ENCODE results near the gene RECQL5. TPM values are rescaled to one million over a fixed set of nuclear protein-coding genes. Genes with fewer than 3 reads are reported as not detected.

The RECQL5 gene
- total RNA-seq, 1 experiment from 2014 or later = 46.1 TPM

DNA sequence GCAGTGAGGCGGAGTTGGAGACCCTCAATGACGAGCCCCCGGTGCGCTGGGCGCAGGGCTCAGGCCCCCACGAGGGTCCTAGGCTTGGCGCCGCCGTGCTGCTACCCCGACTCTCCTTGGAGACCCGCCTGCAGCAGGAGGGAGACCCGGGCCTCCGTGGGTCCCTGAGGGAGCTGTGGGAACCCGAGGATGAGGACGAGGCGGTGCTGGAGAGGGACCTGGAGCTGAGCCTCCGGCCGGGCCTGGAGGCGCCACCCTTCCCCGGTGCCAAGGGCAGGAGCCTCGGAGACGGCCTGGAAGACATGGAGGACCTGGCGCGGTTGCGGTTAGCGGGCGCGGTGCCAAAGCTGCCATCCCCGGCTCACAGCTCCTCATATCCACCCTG lies 77.0 kb downstream of the RECQL5 start:
- Histone ChIP-seq H3K27ac (ENCODE audit: low read length) (peak overlapping the region; percentile 83), H3K4me3 (ENCODE audit: low read depth in 2 of 2, low read length in 2 of 2) (peak overlapping the region; percentile 59 to 62), H3K27me3 (ENCODE audit: control insufficient read depth, insufficient read depth, low read length) (no peaks in the 10 kb centered on the region), H3K9me3 (ENCODE audit: control insufficient read depth, insufficient read depth, low read depth, low read length) (no peaks in the 10 kb centered on the region), H3K36me3 (ENCODE audit: control insufficient read depth, insufficient read depth, low read length) (no peaks in the 10 kb centered on the region), H3K4me1 (ENCODE audit: control insufficient read depth, insufficient read depth, low read length) (peaks cover 5% of the 10 kb centered on the region; the same call in 1 of the 2 replicates)
- TF ChIP-seq SIN3A (IDR thresholded peaks at IDR 0.05; ENCODE audit: borderline replicate concordance, insufficient read depth, low read depth, low read length) (no peak), TCF7L2 (IDR thresholded peaks at IDR 0.05; ENCODE audit: low read depth, low read length) (no peak), POLR2AphosphoS5 (IDR thresholded peaks at IDR 0.05; ENCODE audit: low read depth, low read length) (no peak)
- TF ChIP-seq, protein P1, sequence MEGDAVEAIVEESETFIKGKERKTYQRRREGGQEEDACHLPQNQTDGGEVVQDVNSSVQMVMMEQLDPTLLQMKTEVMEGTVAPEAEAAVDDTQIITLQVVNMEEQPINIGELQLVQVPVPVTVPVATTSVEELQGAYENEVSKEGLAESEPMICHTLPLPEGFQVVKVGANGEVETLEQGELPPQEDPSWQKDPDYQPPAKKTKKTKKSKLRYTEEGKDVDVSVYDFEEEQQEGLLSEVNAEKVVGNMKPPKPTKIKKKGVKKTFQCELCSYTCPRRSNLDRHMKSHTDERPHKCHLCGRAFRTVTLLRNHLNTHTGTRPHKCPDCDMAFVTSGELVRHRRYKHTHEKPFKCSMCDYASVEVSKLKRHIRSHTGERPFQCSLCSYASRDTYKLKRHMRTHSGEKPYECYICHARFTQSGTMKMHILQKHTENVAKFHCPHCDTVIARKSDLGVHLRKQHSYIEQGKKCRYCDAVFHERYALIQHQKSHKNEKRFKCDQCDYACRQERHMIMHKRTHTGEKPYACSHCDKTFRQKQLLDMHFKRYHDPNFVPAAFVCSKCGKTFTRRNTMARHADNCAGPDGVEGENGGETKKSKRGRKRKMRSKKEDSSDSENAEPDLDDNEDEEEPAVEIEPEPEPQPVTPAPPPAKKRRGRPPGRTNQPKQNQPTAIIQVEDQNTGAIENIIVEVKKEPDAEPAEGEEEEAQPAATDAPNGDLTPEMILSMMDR (IDR thresholded peaks at IDR 0.05) = no peak
- TF ChIP-seq, protein P2, sequence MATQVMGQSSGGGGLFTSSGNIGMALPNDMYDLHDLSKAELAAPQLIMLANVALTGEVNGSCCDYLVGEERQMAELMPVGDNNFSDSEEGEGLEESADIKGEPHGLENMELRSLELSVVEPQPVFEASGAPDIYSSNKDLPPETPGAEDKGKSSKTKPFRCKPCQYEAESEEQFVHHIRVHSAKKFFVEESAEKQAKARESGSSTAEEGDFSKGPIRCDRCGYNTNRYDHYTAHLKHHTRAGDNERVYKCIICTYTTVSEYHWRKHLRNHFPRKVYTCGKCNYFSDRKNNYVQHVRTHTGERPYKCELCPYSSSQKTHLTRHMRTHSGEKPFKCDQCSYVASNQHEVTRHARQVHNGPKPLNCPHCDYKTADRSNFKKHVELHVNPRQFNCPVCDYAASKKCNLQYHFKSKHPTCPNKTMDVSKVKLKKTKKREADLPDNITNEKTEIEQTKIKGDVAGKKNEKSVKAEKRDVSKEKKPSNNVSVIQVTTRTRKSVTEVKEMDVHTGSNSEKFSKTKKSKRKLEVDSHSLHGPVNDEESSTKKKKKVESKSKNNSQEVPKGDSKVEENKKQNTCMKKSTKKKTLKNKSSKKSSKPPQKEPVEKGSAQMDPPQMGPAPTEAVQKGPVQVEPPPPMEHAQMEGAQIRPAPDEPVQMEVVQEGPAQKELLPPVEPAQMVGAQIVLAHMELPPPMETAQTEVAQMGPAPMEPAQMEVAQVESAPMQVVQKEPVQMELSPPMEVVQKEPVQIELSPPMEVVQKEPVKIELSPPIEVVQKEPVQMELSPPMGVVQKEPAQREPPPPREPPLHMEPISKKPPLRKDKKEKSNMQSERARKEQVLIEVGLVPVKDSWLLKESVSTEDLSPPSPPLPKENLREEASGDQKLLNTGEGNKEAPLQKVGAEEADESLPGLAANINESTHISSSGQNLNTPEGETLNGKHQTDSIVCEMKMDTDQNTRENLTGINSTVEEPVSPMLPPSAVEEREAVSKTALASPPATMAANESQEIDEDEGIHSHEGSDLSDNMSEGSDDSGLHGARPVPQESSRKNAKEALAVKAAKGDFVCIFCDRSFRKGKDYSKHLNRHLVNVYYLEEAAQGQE (IDR thresholded peaks at IDR 0.05; ENCODE audit: insufficient read depth in 1 of 2, low read depth in 2 of 2, low read length in 1 of 2) = no peak
- ChIA-PET CTCF (interaction anchor here (1.2 to 2.6 kb wide), 2 partner anchors 11 to 73 kb away, joined by 6 to 12 read pairs; partner anchors contain the start of gene TSEN54), POLR2A (no interaction called here)
- no peak for DNase-seq (ENCODE audit: low read depth, low spot score)
- ATAC-seq = peak; percentile 11; the same call in 1 of the 2 replicates
- in situ Hi-C loops (cut with HindIII; ENCODE audit: low pct_unique_long_range_greater_than_20kb, low sequenced_read_pairs) = no loop called here
- intact Hi-C loops (cut with micrococcal nuclease; ENCODE audit: unreplicated experiment) = no loop called here
- BruUV-seq (replicated peaks) = TSS peak; percentile 66

DNA sequence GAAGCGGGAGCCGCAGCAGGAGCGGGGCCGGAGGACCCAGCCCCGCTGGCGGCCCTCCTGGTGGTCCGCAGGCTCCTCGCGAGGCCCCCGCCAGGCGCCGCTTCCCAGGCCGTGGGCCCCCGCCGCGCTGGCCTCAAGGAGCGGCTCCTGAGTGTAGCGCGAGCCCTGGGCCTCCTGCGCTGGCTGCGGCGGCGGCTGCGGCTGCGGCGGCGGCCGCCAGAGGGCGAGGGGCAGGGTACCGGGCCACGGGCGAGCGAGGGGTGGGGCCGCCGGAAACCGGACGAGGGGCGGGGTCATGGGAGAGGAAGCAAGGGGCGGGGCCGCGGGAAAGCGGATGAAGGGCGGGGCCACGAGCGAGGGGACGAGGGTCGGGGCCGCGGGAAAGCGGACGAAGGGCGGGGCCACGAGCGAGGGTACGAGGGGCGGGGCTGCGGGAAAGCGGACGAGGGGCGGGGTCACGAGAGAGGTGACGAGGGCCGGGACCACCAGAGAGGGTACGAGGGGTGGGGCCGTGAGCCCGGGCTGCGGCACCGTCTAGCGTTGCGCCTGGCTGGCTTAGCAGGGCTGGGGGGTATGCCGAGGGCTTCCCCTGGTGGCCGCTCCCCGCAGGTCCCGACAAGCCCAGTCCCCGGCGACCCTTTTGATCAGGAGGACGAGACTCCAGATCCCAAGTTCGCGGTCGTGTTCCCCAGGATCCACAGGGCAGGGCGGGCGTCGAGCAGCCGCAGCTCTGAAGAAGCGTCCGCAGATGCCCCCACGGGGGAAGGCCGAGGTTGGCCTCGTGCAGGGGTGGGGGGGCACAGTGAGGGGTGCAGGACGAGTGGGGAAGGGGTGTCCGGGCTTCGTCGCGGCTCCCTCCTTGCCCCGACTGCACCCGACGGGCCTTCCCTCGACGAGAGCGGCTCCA lies 77.7 kb downstream of the RECQL5 start:
- peak; percentile 92 for ATAC-seq
- in situ Hi-C loops (cut with HindIII; ENCODE audit: low pct_unique_long_range_greater_than_20kb, low sequenced_read_pairs) (no loop called here), intact Hi-C loops (cut with micrococcal nuclease; ENCODE audit: unreplicated experiment) (no loop called here)
- no peak for DNase-seq (ENCODE audit: low read depth, low spot score)
- Histone ChIP-seq H3K27ac (ENCODE audit: low read length) (peak overlapping the region; percentile 83), H3K36me3 (ENCODE audit: control insufficient read depth, insufficient read depth, low read length) (no peaks in the 10 kb centered on the region), H3K27me3 (ENCODE audit: control insufficient read depth, insufficient read depth, low read length) (no peaks in the 10 kb centered on the region), H3K9me3 (ENCODE audit: control insufficient read depth, insufficient read depth, low read depth, low read length) (no peaks in the 10 kb centered on the region), H3K4me3 (ENCODE audit: low read depth in 2 of 2, low read length in 2 of 2) (peak overlapping the region; percentile 59 to 62), H3K4me1 (ENCODE audit: control insufficient read depth, insufficient read depth, low read length) (peaks cover 5% of the 10 kb centered on the region; the same call in 1 of the 2 replicates)
- BruUV-seq (replicated peaks) = no TSS peak
- POLR2A ChIA-PET = no interaction called here
- no peak for TF ChIP-seq SIN3A (IDR thresholded peaks at IDR 0.05; ENCODE audit: borderline replicate concordance, insufficient read depth, low read depth, low read length)
- TF ChIP-seq TCF7L2 (IDR thresholded peaks at IDR 0.05; ENCODE audit: low read depth, low read length) = no peak
- TF ChIP-seq POLR2AphosphoS5 (IDR thresholded peaks at IDR 0.05; ENCODE audit: low read depth, low read length) = peak; percentile 21; the same call in 1 of the 2 replicates
- TF ChIP-seq, protein P2 (IDR thresholded peaks at IDR 0.05; ENCODE audit: insufficient read depth in 1 of 2, low read depth in 2 of 2, low read length in 1 of 2) = no peak
- TF ChIP-seq, protein P1 (IDR thresholded peaks at IDR 0.05) = peak; percentile 96
- CTCF ChIA-PET = interaction anchor here (1.2 to 2.6 kb wide), 2 partner anchors 12 to 73 kb away, joined by 6 to 12 read pairs; partner anchors contain the start of gene TSEN54
